ENCODE data around the gene APMAP.
"Not testable (repeated sequence)": the region's sequence is repeated elsewhere in the genome, so short reads cannot be mapped to it uniquely, and the experiment has no call there.

Gene APMAP

GRCh38 chr20:24933266-24933908 lies 59.2 kb downstream of the APMAP start:
- DNase-seq (ENCODE audit: low spot score) (peak; percentile 34), ATAC-seq (ENCODE audit: low read depth) (no peak)
- Histone ChIP-seq H3K27me3 (ENCODE audit: insufficient read depth, poor library complexity, severe bottlenecking) (no peaks in the 10 kb centered on the region), H3K4me1 (ENCODE audit: insufficient read depth, poor library complexity, severe bottlenecking) (peaks cover 5% of the 10 kb centered on the region), H3K36me3 (ENCODE audit: low read depth) (no peaks in the 10 kb centered on the region), H3K9me3 (ENCODE audit: severe bottlenecking) (peaks cover 4% of the 10 kb centered on the region), H3K27ac (ENCODE audit: poor library complexity, severe bottlenecking) (no peak overlapping the region), H3K4me3 (ENCODE audit: severe bottlenecking) (no peak overlapping the region)
- TF ChIP-seq CTCF (IDR thresholded peaks at IDR 0.05; ENCODE audit: poor library complexity, severe bottlenecking): no peak

- DNase-seq (ENCODE audit: low spot score); H3K4me1 ChIP-seq (ENCODE audit: insufficient read depth, poor library complexity, severe bottlenecking); H3K27ac ChIP-seq (ENCODE audit: poor library complexity, severe bottlenecking); H3K27me3 ChIP-seq (ENCODE audit: insufficient read depth, poor library complexity, severe bottlenecking); H3K4me3 ChIP-seq (ENCODE audit: severe bottlenecking); H3K9me3 ChIP-seq (ENCODE audit: severe bottlenecking); ATAC-seq (ENCODE audit: low read depth); H3K36me3 ChIP-seq (ENCODE audit: low read depth): not testable (repeated sequence)
Observed at GRCh38 chr20:24931893-24932292, 60.7 kb downstream of the APMAP start.

GRCh38 chr20:24930724-24931688 lies 61.5 kb downstream of the APMAP start:
- H3K4me1 ChIP-seq (ENCODE audit: insufficient read depth, poor library complexity, severe bottlenecking); H3K36me3 ChIP-seq (ENCODE audit: low read depth); H3K27ac ChIP-seq (ENCODE audit: poor library complexity, severe bottlenecking); H3K27me3 ChIP-seq (ENCODE audit: insufficient read depth, poor library complexity, severe bottlenecking); H3K9me3 ChIP-seq (ENCODE audit: severe bottlenecking); H3K4me3 ChIP-seq (ENCODE audit: severe bottlenecking); DNase-seq (ENCODE audit: low spot score): not testable (repeated sequence)
- ATAC-seq (ENCODE audit: low read depth): peak; percentile 37; the same call in 1 of the 3 replicates
- peak; percentile 6 for TF ChIP-seq CTCF (IDR thresholded peaks at IDR 0.05; ENCODE audit: poor library complexity, severe bottlenecking)

GRCh38 chr20:24929867-24930723 lies 62.5 kb downstream of the APMAP start:
- not testable (repeated sequence) for H3K4me1 ChIP-seq (ENCODE audit: insufficient read depth, poor library complexity, severe bottlenecking); H3K27me3 ChIP-seq (ENCODE audit: insufficient read depth, poor library complexity, severe bottlenecking); H3K4me3 ChIP-seq (ENCODE audit: severe bottlenecking); H3K27ac ChIP-seq (ENCODE audit: poor library complexity, severe bottlenecking); H3K36me3 ChIP-seq (ENCODE audit: low read depth); H3K9me3 ChIP-seq (ENCODE audit: severe bottlenecking)
- peak; percentile 84 for ATAC-seq (ENCODE audit: low read depth)
- TF ChIP-seq CTCF (IDR thresholded peaks at IDR 0.05; ENCODE audit: poor library complexity, severe bottlenecking): peak; percentile 23
- DNase-seq (ENCODE audit: low spot score): peak; percentile 72

GRCh38 chr20:24929259-24929658 lies 63.3 kb downstream of the APMAP start:
- not testable (repeated sequence) for H3K27ac ChIP-seq (ENCODE audit: poor library complexity, severe bottlenecking); H3K4me1 ChIP-seq (ENCODE audit: insufficient read depth, poor library complexity, severe bottlenecking); ATAC-seq (ENCODE audit: low read depth); DNase-seq (ENCODE audit: low spot score); H3K9me3 ChIP-seq (ENCODE audit: severe bottlenecking); H3K4me3 ChIP-seq (ENCODE audit: severe bottlenecking); H3K27me3 ChIP-seq (ENCODE audit: insufficient read depth, poor library complexity, severe bottlenecking); H3K36me3 ChIP-seq (ENCODE audit: low read depth)

GRCh38 chr20:24920706-24921105 lies 71.8 kb downstream of the APMAP start:
- not testable (repeated sequence) for H3K27ac ChIP-seq (ENCODE audit: poor library complexity, severe bottlenecking); DNase-seq (ENCODE audit: low spot score); ATAC-seq (ENCODE audit: low read depth); H3K27me3 ChIP-seq (ENCODE audit: insufficient read depth, poor library complexity, severe bottlenecking); H3K4me1 ChIP-seq (ENCODE audit: insufficient read depth, poor library complexity, severe bottlenecking); H3K9me3 ChIP-seq (ENCODE audit: severe bottlenecking); H3K36me3 ChIP-seq (ENCODE audit: low read depth); H3K4me3 ChIP-seq (ENCODE audit: severe bottlenecking)

GRCh38 chr20:24919665-24920064 lies 72.9 kb downstream of the APMAP start:
- H3K9me3 ChIP-seq (ENCODE audit: severe bottlenecking); H3K27ac ChIP-seq (ENCODE audit: poor library complexity, severe bottlenecking); H3K4me1 ChIP-seq (ENCODE audit: insufficient read depth, poor library complexity, severe bottlenecking); ATAC-seq (ENCODE audit: low read depth); H3K36me3 ChIP-seq (ENCODE audit: low read depth); H3K4me3 ChIP-seq (ENCODE audit: severe bottlenecking); H3K27me3 ChIP-seq (ENCODE audit: insufficient read depth, poor library complexity, severe bottlenecking); DNase-seq (ENCODE audit: low spot score): not testable (repeated sequence)

Measured in RWPE2 (cell line).